OCI-LY3 (cell line): ENCODE data around the gene TRIM42.

Experiments used
- H2AFZ ChIP-seq: fragments of 200-600, 300-600 bp; shearing (Covaris generic); 2 replicates; pipeline ENCODE4 v1.6.0; 2014; ENCODE audit warnings: antibody characterized with exemption, low read depth, low read length
- H3K27ac ChIP-seq: fragments of 200-600, 300-600 bp; sonication (generic); 2 replicates; pipeline ENCODE4 v1.5.1; 2014; ENCODE audit warnings: mild to moderate bottlenecking, low read length, moderate library complexity, mixed read lengths
- H3K27me3 ChIP-seq: fragments of 200-600, 300-600 bp; sonication (generic); 2 replicates; pipeline ENCODE4 v1.6.1; 2014; ENCODE audit warnings: low read depth, low read length, mixed read lengths
- H3K36me3 ChIP-seq: fragments of 200-600, 300-600 bp; sonication (generic); replicated peaks from 2 replicates; pipeline ENCODE3; 2014; ENCODE audit warnings: low read depth, low read length, mixed read lengths
- H3K4me1 ChIP-seq: fragments of 300-600, 200-600 bp; sonication (generic); 2 replicates; pipeline ENCODE4 v1.6.1; 2014; ENCODE audit warnings: low read length, mixed read lengths
- H3K4me2 ChIP-seq: fragments of 200-600, 300-600 bp; sonication (generic); 2 replicates; pipeline ENCODE4 v1.6.1; 2014; ENCODE audit warnings: low read length, mixed read lengths
- H3K4me3 ChIP-seq: fragments of 300-600, 200-600 bp; sonication (generic); 2 replicates; pipeline ENCODE4 v1.5.1; 2014; ENCODE audit warnings: antibody characterized with exemption, mild to moderate bottlenecking, low read length, moderate library complexity
- H3K79me2 ChIP-seq: fragments of 300-600, 200-600 bp; shearing (Covaris generic); 2 replicates; pipeline ENCODE4 v1.6.1; 2014; ENCODE audit warnings: mild to moderate bottlenecking, low read length, mixed read lengths
- H3K9ac ChIP-seq: fragments of 300-600, 200-600 bp; shearing (Covaris generic); 2 replicates; pipeline ENCODE4 v1.6.0; 2014; ENCODE audit warnings: mild to moderate bottlenecking, low read length, moderate library complexity
- H3K9me3 ChIP-seq: fragments of 200-600, 300-600 bp; shearing (Covaris generic); 2 replicates; pipeline ENCODE4 v1.6.1; 2014; ENCODE audit warnings: low read length, mixed read lengths; ENCODE audit not compliant: insufficient read depth
- H4K20me1 ChIP-seq: fragments of 200-600, 300-600 bp; sonication (generic); 2 replicates; pipeline ENCODE4 v1.6.1; 2016; ENCODE audit warnings: low read length, mixed read lengths; ENCODE audit not compliant: insufficient read depth
- CTCF ChIP-seq: fragments of 200-600, 300-600 bp; sonication (generic); IDR thresholded peaks from 2 replicates; pipeline ENCODE4 v1.5.1; 2014; ENCODE audit warnings: antibody characterized with exemption, low read length, low read depth
- EZH2phosphoT487 ChIP-seq: fragments of 200-600 bp; shearing (Covaris generic); IDR thresholded peaks from 2 replicates; pipeline ENCODE4 v1.6.1; 2018; ENCODE audit warnings: antibody characterized with exemption, mixed run types, low read depth

TRIM42 gene

GRCh38 chr3:140703496-140703895 lies 25.6 kb downstream of the TRIM42 start:
- Histone ChIP-seq H3K9me3 (peaks cover 5% of the 10 kb centered on the region; the same call in 1 of the 2 replicates), H3K79me2 (no peaks in the 10 kb centered on the region), H3K4me2 (no peak overlapping the region), H3K4me3 (no peak overlapping the region), H2AFZ (no peak overlapping the region), H3K4me1 (peaks cover 15% of the 10 kb centered on the region), H4K20me1 (no peaks in the 10 kb centered on the region), H3K27me3 (no peaks in the 10 kb centered on the region), H3K9ac (no peak overlapping the region), H3K27ac (no peak overlapping the region), H3K36me3 (no peaks in the 10 kb centered on the region)
- TF ChIP-seq EZH2phosphoT487 (no peak), CTCF (no peak)

- H3K27me3 ChIP-seq = no peaks in the 10 kb centered on the region
- H3K36me3 ChIP-seq = no peaks in the 10 kb centered on the region
- peaks cover 5% of the 10 kb centered on the region; the same call in 1 of the 2 replicates for H3K9me3 ChIP-seq
- no peak overlapping the region for H3K9ac ChIP-seq
- H3K79me2 ChIP-seq = no peaks in the 10 kb centered on the region
- peaks cover 20% of the 10 kb centered on the region for H3K4me1 ChIP-seq
- H3K4me2 ChIP-seq = no peak overlapping the region
- no peak overlapping the region for H3K4me3 ChIP-seq
- TF ChIP-seq EZH2phosphoT487 (no peak), CTCF (no peak)
- H2AFZ ChIP-seq = no peak overlapping the region
- no peaks in the 10 kb centered on the region for H4K20me1 ChIP-seq
- no peak overlapping the region for H3K27ac ChIP-seq
These were observed 26.9 kb downstream of the TRIM42 start for GRCh38 chr3:140704733-140705132.

- H2AFZ ChIP-seq = no peak overlapping the region
- H3K79me2 ChIP-seq = no peaks in the 10 kb centered on the region
- H3K4me2 ChIP-seq = no peak overlapping the region
- H3K4me1 ChIP-seq = peaks cover 25% of the 10 kb centered on the region
- no peak overlapping the region for H3K9ac ChIP-seq
- H3K27ac ChIP-seq = no peak overlapping the region
- peaks cover 5% of the 10 kb centered on the region; the same call in 1 of the 2 replicates for H3K9me3 ChIP-seq
- no peaks in the 10 kb centered on the region for H3K27me3 ChIP-seq
- no peaks in the 10 kb centered on the region for H4K20me1 ChIP-seq
- TF ChIP-seq EZH2phosphoT487 (no peak), CTCF (no peak)
- H3K4me3 ChIP-seq = no peak overlapping the region
- no peaks in the 10 kb centered on the region for H3K36me3 ChIP-seq
These were observed 28.1 kb downstream of the TRIM42 start for GRCh38 chr3:140705954-140706353.

GRCh38 chr3:140706360-140706759 lies 28.5 kb downstream of the TRIM42 start:
- H3K27ac ChIP-seq = no peak overlapping the region
- TF ChIP-seq EZH2phosphoT487 (no peak), CTCF (no peak)

More at GRCh38 chr3:140706360-140706759, 28.5 kb downstream of the TRIM42 start:
- Histone ChIP-seq H3K36me3 (no peaks in the 10 kb centered on the region), H3K9ac (no peak overlapping the region), H3K4me1 (peaks cover 29% of the 10 kb centered on the region), H3K9me3 (peaks cover 5% of the 10 kb centered on the region; the same call in 1 of the 2 replicates), H3K4me3 (no peak overlapping the region), H3K4me2 (no peak overlapping the region), H3K79me2 (no peaks in the 10 kb centered on the region), H3K27me3 (no peaks in the 10 kb centered on the region), H2AFZ (no peak overlapping the region), H4K20me1 (no peaks in the 10 kb centered on the region)
